Astrocyte (in vitro differentiated cells and primary cell): Measurements from ENCODE around the gene CCDC184. TPM values are rescaled to one million over a fixed set of nuclear protein-coding genes. Genes with fewer than 3 reads are reported as not detected.
A peak's percentile ranks its signal among the peaks of the same experiment; 100 is the strongest.

Experiments used
- DNase-seq: peaks from one replicate; pipeline ENCODE4 v3.0.0-alpha.2; 2010; ENCODE audit warnings: low read depth
- FAIRE-seq: peaks from 2 replicates; lab custom pipeline; 2011; peaks lifted over from hg19 to GRCh38; lab: Jason Lieb, UNC
- H2AFZ ChIP-seq: 2 replicates; pipeline ENCODE4 v1.6.0; 2012; ENCODE audit warnings: low read depth, low read length, inconsistent platforms
- H3K27ac ChIP-seq: 2 replicates; pipeline ENCODE4 v1.5.1; 2011; ENCODE audit warnings: low read depth, low read length, inconsistent platforms
- H3K27me3 ChIP-seq: 2 replicates; pipeline ENCODE4 v1.6.0; 2011; ENCODE audit warnings: low read length, inconsistent platforms; ENCODE audit not compliant: insufficient read depth
- H3K36me3 ChIP-seq: 2 replicates; pipeline ENCODE4 v1.5.1; 2011; ENCODE audit warnings: low read length, inconsistent platforms; ENCODE audit not compliant: insufficient read depth
- H3K4me1 ChIP-seq: 2 replicates; pipeline ENCODE4 v1.5.1; 2011; ENCODE audit warnings: low read length, inconsistent platforms; ENCODE audit not compliant: insufficient read depth
- H3K4me2 ChIP-seq: 2 replicates; pipeline ENCODE4 v1.6.0; 2012; ENCODE audit warnings: low read length, inconsistent platforms
- H3K4me3 ChIP-seq: 2 replicates; pipeline ENCODE4 v1.5.1; 2011; ENCODE audit warnings: low read depth, mild to moderate bottlenecking, low read length, inconsistent platforms; ENCODE audit not compliant: insufficient read depth
- H3K79me2 ChIP-seq: 2 replicates; pipeline ENCODE4 v1.6.0; 2012; ENCODE audit warnings: mild to moderate bottlenecking, low read length, inconsistent platforms; ENCODE audit not compliant: insufficient read depth
- H3K9ac ChIP-seq: 2 replicates; pipeline ENCODE4 v1.6.0; 2012; ENCODE audit warnings: mild to moderate bottlenecking, low read length, inconsistent platforms
- H3K9me3 ChIP-seq: 2 replicates; pipeline ENCODE4 v1.5.1; 2012; ENCODE audit warnings: low read depth, mild to moderate bottlenecking, low read length, inconsistent platforms; ENCODE audit not compliant: insufficient read depth
- H4K20me1 ChIP-seq: 2 replicates; pipeline ENCODE4 v1.6.0; 2012; ENCODE audit warnings: low read length, inconsistent platforms; ENCODE audit not compliant: insufficient read depth
- H3K27ac Mint-ChIP-seq: one replicate; pipeline ENCODE4 v1.8.0; 2021; ENCODE audit warnings: mild to moderate bottlenecking, mixed read lengths; ENCODE audit not compliant: unreplicated experiment
- H3K27me3 Mint-ChIP-seq: one replicate; pipeline ENCODE4 v1.8.0; 2021; ENCODE audit warnings: low read depth, mixed read lengths; ENCODE audit not compliant: unreplicated experiment
- H3K36me3 Mint-ChIP-seq: one replicate; pipeline ENCODE4 v1.8.0; 2021; ENCODE audit warnings: low read depth, mixed read lengths; ENCODE audit not compliant: unreplicated experiment
- H3K4me1 Mint-ChIP-seq: one replicate; pipeline ENCODE4 v1.8.0; 2021; ENCODE audit warnings: low read depth, mixed read lengths; ENCODE audit not compliant: unreplicated experiment
- H3K4me3 Mint-ChIP-seq: one replicate; pipeline ENCODE4 v1.8.0; 2021; ENCODE audit warnings: mild to moderate bottlenecking, moderate library complexity, mixed read lengths; ENCODE audit not compliant: unreplicated experiment
- H3K9me3 Mint-ChIP-seq: one replicate; pipeline ENCODE4 v1.8.0; 2021; ENCODE audit warnings: mild to moderate bottlenecking, mixed read lengths; ENCODE audit not compliant: unreplicated experiment
- CTCF ChIP-seq: IDR thresholded peaks from 2 replicates; pipeline ENCODE4 v1.5.1; 2011; ENCODE audit warnings: low read depth, mild to moderate bottlenecking, inconsistent platforms, low read length, moderate library complexity; ENCODE audit not compliant: insufficient read depth
- EZH2 ChIP-seq: IDR thresholded peaks from 2 replicates; pipeline ENCODE4 v1.6.1; 2012; ENCODE audit warnings: mild to moderate bottlenecking, low read length, inconsistent platforms; ENCODE audit not compliant: insufficient read depth
- total RNA-seq: library from RNA; stranded (reverse); gene quantifications from 2 replicates; pipeline ENCODE4 v1.2.1, GENCODE V29; 2021

The CCDC184 gene
- total RNA-seq, 1 donor from 2014 or later: 3.3 TPM

- H3K36me3 Mint-ChIP-seq: no peaks in the 10 kb centered on the region
Observed at GRCh38 chr12:48157018-48157888, 26.2 kb upstream of the CCDC184 start, which contains the start of gene ASB8. Gene ASB8 (minus strand): TSS chr12:48157515. CDS start chr12:48153496, 4,019 bp downstream.

GRCh38 chr12:48157889-48158370, 25.5 kb upstream of the CCDC184 start:
- H3K9me3 ChIP-seq: no peaks in the 10 kb centered on the region
- H3K4me2 ChIP-seq: peak overlapping the region; percentile 98
- peak overlapping the region; percentile 90 for H3K9ac ChIP-seq
- peak overlapping the region; percentile 95 for H2AFZ ChIP-seq
- TF ChIP-seq EZH2 (no peak), CTCF (no peak)
- no peak for FAIRE-seq
- H3K4me1 ChIP-seq: peaks cover 5% of the 10 kb centered on the region
- H3K27me3 ChIP-seq: no peaks in the 10 kb centered on the region
- H4K20me1 ChIP-seq: no peaks in the 10 kb centered on the region
- H3K27ac Mint-ChIP-seq: peak overlapping the region; percentile 91
- DNase-seq: no peak
- peaks cover 21% of the 10 kb centered on the region for H3K79me2 ChIP-seq
- H3K4me3 ChIP-seq: peak overlapping the region; percentile 98
- peak overlapping the region; percentile 46 for H3K27ac ChIP-seq
- no peaks in the 10 kb centered on the region for H3K9me3 Mint-ChIP-seq
- H3K36me3 Mint-ChIP-seq: no peaks in the 10 kb centered on the region
- no peaks in the 10 kb centered on the region for H3K36me3 ChIP-seq
- no peaks in the 10 kb centered on the region for H3K27me3 Mint-ChIP-seq
- H3K4me1 Mint-ChIP-seq: peaks cover 7% of the 10 kb centered on the region
- H3K4me3 Mint-ChIP-seq: peak overlapping the region; percentile 98

More at GRCh38 chr12:48157018-48157888, 26.2 kb upstream of the CCDC184 start, which contains the start of gene ASB8:
- H3K4me2 ChIP-seq: peak within 1 kb of the TSS; percentile 98
- H3K27ac ChIP-seq: peak within 1 kb of the TSS; percentile 60
- peaks cover 5% of the 10 kb centered on the region for H3K4me1 ChIP-seq
- no peaks in the 10 kb centered on the region for H3K27me3 Mint-ChIP-seq
- H3K4me1 Mint-ChIP-seq: peaks cover 12% of the 10 kb centered on the region
- H3K27me3 ChIP-seq: no peaks in the 10 kb centered on the region
- peaks cover under 1% of the 10 kb centered on the region for H3K36me3 ChIP-seq
- H3K9me3 Mint-ChIP-seq: no peaks in the 10 kb centered on the region
- FAIRE-seq: no peak
- peak within 1 kb of the TSS; percentile 90 for H3K9ac ChIP-seq
- H3K4me3 ChIP-seq: peak within 1 kb of the TSS; percentile 98
- peak within 1 kb of the TSS; percentile 91 for H3K27ac Mint-ChIP-seq
- no peaks in the 10 kb centered on the region for H4K20me1 ChIP-seq
- H2AFZ ChIP-seq: peak within 1 kb of the TSS; percentile 95
- TF ChIP-seq CTCF (peak; percentile 26), EZH2 (no peak)
- H3K79me2 ChIP-seq: peaks cover 21% of the 10 kb centered on the region
- no peaks in the 10 kb centered on the region for H3K9me3 ChIP-seq
- peak; percentile 92 for DNase-seq
- peak within 1 kb of the TSS; percentile 98 for H3K4me3 Mint-ChIP-seq
